HepG2 (cell line): ENCODE measurements around the gene CERS1. TPM values are rescaled to one million over a fixed set of nuclear protein-coding genes. Genes with fewer than 3 reads are reported as not detected.

Experiments
- CHCHD3 ChIP-seq: sonication (generic); formaldehyde crosslinking; IDR thresholded peaks from 2 replicates; pipeline ENCODE4 v1.8.0; 2022; ENCODE audit warnings: mild to moderate bottlenecking, missing genetic modification reagents, moderate library complexity
- CHD2 ChIP-seq: IDR thresholded peaks from 2 replicates; pipeline ENCODE4 v1.6.1; 2011; ENCODE audit warnings: low read depth, low read length, improper control_type of control experiment
- EED ChIP-seq: sonication (generic); formaldehyde crosslinking; IDR thresholded peaks from 2 replicates; pipeline ENCODE4 v1.5.0; 2020; ENCODE audit warnings: mild to moderate bottlenecking, missing genetic modification reagents
- FOXO1 ChIP-seq: sonication (generic); formaldehyde crosslinking; IDR thresholded peaks from 2 replicates; pipeline ENCODE4 v1.4.0; 2020; ENCODE audit warnings: missing genetic modification reagents
- FOXP1 ChIP-seq, 2 experiments: fragments of 450-650 bp in 1 of 2; IDR thresholded peaks; 2 replicates each; pipeline ENCODE4 v1.6.1; 2017 to 2018; ENCODE audit warnings: antibody characterized with exemption in 1 of 2
- HNRNPUL1 ChIP-seq: fragments of 200-400 bp; formaldehyde crosslinking; IDR thresholded peaks from 2 replicates; pipeline ENCODE4 v1.6.1; 2017; ENCODE audit warnings: low read depth, mild to moderate bottlenecking, low read length, moderate library complexity
- MAF1 ChIP-seq: sonication (generic); formaldehyde crosslinking; IDR thresholded peaks from 2 replicates; pipeline ENCODE4 v1.5.0; 2020; ENCODE audit warnings: missing genetic modification reagents, borderline replicate concordance
- NCOA5 ChIP-seq: sonication (generic); formaldehyde crosslinking; IDR thresholded peaks from 2 replicates; pipeline ENCODE4 v1.4.0; 2020; ENCODE audit warnings: missing genetic modification reagents
- NKX3-1 ChIP-seq: sonication (generic); formaldehyde crosslinking; IDR thresholded peaks from 2 replicates; pipeline ENCODE4 v1.5.0; 2020; ENCODE audit warnings: missing genetic modification reagents
- NR2F6 ChIP-seq, 2 experiments: IDR thresholded peaks; 2 replicates each; pipeline ENCODE4 v1.6.1; 2016; ENCODE audit warnings: antibody characterized with exemption in 1 of 2, mild to moderate bottlenecking in 1 of 2
- RFX1 ChIP-seq: fragments of 450-650 bp; IDR thresholded peaks from 2 replicates; pipeline ENCODE4 v1.6.1; 2017
- ZNF446 ChIP-seq: sonication (generic); formaldehyde crosslinking; IDR thresholded peaks from 2 replicates; pipeline ENCODE4 v1.5.0; 2020; ENCODE audit warnings: mild to moderate bottlenecking, missing genetic modification reagents
- ZNF615 ChIP-seq: sonication (generic); formaldehyde crosslinking; IDR thresholded peaks from 2 replicates; pipeline ENCODE4 v1.5.0; 2020; ENCODE audit warnings: mild to moderate bottlenecking, missing genetic modification reagents, borderline replicate concordance
- ZNF678 ChIP-seq: sonication (generic); formaldehyde crosslinking; IDR thresholded peaks from 2 replicates; pipeline ENCODE4 v1.4.0; 2020; ENCODE audit warnings: mild to moderate bottlenecking, missing genetic modification reagents
- ZSCAN12 ChIP-seq: sonication (generic); formaldehyde crosslinking; IDR thresholded peaks from 2 replicates; pipeline ENCODE4 v1.9.0; 2021; ENCODE audit warnings: mild to moderate bottlenecking, missing genetic modification reagents
- polyA plus RNA-seq, 8 experiments: library from polyadenylated mRNA; depleted of rRNA in 3 of 8; stranded (reverse) in 7 of 8; unstranded in 1 of 8; fragments of >200 nt; fragmentation: Illumina TruSeq in 4 of 8; extraction: Trizol in 4 of 8; gene quantifications; 2 replicates each; pipeline versions ENCODE4 v1.2.1 to v1.2.3, GENCODE V29; 2011 to 2016; ENCODE audit warnings: low read depth in 4 of 8, missing spikeins in 1 of 8, mixed read lengths in 1 of 8; ENCODE audit not compliant: insufficient read depth in 1 of 8
- total RNA-seq, 5 experiments: library from RNA; depleted of rRNA; stranded (reverse); fragments of >200 nt; fragmentation: Illumina TruSeq; extraction: Trizol; gene quantifications; 2 replicates each; pipeline ENCODE4 v1.2.3, GENCODE V29; 2016; ENCODE audit warnings: low read depth in 1 of 5
- TF ChIP-seq, protein P1 (sequence below): sonication (generic); formaldehyde crosslinking; IDR thresholded peaks from 2 replicates; pipeline ENCODE4 v1.5.0; 2020; ENCODE audit warnings: missing genetic modification reagents
- TF ChIP-seq, protein P2 (sequence below): sonication (generic); formaldehyde crosslinking; IDR thresholded peaks from 2 replicates; pipeline ENCODE4 v1.4.0; 2020; ENCODE audit warnings: missing genetic modification reagents
- TF ChIP-seq, protein P3 (sequence below): sonication (generic); formaldehyde crosslinking; IDR thresholded peaks from 2 replicates; pipeline ENCODE4 v1.5.1; 2020; ENCODE audit warnings: missing genetic modification reagents, mild to moderate bottlenecking, borderline replicate concordance
- TF ChIP-seq, protein P4 (sequence below): sonication (generic); formaldehyde crosslinking; IDR thresholded peaks from 2 replicates; pipeline ENCODE4 v1.9.0; 2021; ENCODE audit warnings: missing genetic modification reagents, borderline replicate concordance
- TF ChIP-seq, protein P5 (sequence below): sonication (generic); formaldehyde crosslinking; IDR thresholded peaks from 2 replicates; pipeline ENCODE4 v1.8.1; 2023; ENCODE audit warnings: mild to moderate bottlenecking, missing genetic modification reagents
- TF ChIP-seq, protein P6 (sequence below): sonication (generic); formaldehyde crosslinking; IDR thresholded peaks from 2 replicates; pipeline ENCODE4 v1.8.1; 2023; ENCODE audit warnings: mild to moderate bottlenecking, missing genetic modification reagents, borderline replicate concordance

The CERS1 gene
- total and polyA plus RNA-seq, 2 of the 13 experiments (the other 11 are each of a cell fraction or from before 2014, with no cell fraction given) = 4.6 to 9.8 TPM

DNA sequence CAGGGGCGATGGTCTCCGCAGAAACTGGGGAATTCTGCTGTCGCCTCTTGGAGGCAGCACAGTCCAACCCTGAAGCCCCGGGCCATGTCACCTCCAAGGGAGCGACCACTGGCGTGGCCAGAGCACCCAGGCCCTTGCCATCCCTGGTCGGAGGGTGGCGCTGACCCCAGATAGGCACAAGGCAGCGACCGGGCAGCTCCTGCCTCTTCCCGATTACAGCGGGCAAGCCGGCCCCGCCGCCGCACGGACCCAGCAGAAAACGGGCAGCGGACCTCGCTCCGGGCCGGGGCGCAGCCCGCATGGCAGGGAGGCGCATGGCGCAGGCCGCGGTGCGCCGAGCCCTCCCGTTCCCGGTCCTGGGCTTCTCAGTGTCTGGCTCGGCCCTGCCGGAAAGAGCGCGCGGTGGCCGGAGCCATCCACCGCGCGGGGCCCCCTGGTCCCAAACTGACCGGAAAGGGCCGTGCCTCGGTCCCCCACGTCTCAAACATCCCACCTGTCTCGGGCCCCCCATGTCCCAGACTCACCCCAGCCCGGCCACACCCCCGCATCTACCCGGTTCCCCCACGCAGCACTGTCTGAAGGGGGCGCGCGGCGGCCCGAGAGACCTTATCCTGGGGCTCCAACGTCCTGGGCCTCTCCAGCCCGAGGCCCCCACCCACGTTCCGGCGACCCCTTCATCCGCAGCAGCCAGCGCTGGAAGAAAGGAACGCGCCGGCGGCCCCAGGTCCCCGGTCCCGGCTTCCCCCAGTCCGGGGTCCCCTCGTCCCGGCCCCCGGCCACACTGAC is 727 bp downstream of the CERS1 start (continued):
- no peak for TF ChIP-seq CHCHD3 (CRISPR knock-in tag)
- TF ChIP-seq MAF1 (CRISPR knock-in tag) = no peak
- TF ChIP-seq, protein P1, sequence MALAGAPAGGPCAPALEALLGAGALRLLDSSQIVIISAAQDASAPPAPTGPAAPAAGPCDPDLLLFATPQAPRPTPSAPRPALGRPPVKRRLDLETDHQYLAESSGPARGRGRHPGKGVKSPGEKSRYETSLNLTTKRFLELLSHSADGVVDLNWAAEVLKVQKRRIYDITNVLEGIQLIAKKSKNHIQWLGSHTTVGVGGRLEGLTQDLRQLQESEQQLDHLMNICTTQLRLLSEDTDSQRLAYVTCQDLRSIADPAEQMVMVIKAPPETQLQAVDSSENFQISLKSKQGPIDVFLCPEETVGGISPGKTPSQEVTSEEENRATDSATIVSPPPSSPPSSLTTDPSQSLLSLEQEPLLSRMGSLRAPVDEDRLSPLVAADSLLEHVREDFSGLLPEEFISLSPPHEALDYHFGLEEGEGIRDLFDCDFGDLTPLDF = no peak
- 0 out of 2 replicates have a peak, but pooled peaks have one; percentile 53 for TF ChIP-seq ZNF446
- 0 out of 2 replicates have a peak, but pooled peaks have one; percentile 33 for TF ChIP-seq ZNF678
- TF ChIP-seq, protein P2, sequence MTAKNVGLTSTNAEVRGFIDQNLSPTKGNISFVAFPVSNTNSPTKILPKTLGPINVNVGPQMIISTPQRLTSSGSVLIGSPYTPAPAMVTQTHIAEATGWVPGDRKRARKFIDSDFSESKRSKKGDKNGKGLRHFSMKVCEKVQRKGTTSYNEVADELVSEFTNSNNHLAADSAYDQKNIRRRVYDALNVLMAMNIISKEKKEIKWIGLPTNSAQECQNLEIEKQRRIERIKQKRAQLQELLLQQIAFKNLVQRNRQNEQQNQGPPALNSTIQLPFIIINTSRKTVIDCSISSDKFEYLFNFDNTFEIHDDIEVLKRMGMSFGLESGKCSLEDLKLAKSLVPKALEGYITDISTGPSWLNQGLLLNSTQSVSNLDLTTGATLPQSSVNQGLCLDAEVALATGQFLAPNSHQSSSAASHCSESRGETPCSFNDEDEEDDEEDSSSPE (CRISPR knock-in tag) = 0 out of 2 replicates have a peak, but pooled peaks have one; percentile 10
- no peak for TF ChIP-seq FOXO1 (CRISPR knock-in tag)
- no peak for TF ChIP-seq CHD2
- TF ChIP-seq NKX3-1 (CRISPR knock-in tag) = no peak
- TF ChIP-seq HNRNPUL1 = no peak
- TF ChIP-seq, protein P3, sequence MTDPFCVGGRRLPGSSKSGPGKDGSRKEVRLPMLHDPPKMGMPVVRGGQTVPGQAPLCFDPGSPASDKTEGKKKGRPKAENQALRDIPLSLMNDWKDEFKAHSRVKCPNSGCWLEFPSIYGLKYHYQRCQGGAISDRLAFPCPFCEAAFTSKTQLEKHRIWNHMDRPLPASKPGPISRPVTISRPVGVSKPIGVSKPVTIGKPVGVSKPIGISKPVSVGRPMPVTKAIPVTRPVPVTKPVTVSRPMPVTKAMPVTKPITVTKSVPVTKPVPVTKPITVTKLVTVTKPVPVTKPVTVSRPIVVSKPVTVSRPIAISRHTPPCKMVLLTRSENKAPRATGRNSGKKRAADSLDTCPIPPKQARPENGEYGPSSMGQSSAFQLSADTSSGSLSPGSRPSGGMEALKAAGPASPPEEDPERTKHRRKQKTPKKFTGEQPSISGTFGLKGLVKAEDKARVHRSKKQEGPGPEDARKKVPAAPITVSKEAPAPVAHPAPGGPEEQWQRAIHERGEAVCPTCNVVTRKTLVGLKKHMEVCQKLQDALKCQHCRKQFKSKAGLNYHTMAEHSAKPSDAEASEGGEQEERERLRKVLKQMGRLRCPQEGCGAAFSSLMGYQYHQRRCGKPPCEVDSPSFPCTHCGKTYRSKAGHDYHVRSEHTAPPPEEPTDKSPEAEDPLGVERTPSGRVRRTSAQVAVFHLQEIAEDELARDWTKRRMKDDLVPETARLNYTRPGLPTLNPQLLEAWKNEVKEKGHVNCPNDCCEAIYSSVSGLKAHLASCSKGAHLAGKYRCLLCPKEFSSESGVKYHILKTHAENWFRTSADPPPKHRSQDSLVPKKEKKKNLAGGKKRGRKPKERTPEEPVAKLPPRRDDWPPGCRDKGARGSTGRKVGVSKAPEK (CRISPR knock-in tag) = no peak
- TF ChIP-seq RFX1 = no peak
- TF ChIP-seq, protein P4, sequence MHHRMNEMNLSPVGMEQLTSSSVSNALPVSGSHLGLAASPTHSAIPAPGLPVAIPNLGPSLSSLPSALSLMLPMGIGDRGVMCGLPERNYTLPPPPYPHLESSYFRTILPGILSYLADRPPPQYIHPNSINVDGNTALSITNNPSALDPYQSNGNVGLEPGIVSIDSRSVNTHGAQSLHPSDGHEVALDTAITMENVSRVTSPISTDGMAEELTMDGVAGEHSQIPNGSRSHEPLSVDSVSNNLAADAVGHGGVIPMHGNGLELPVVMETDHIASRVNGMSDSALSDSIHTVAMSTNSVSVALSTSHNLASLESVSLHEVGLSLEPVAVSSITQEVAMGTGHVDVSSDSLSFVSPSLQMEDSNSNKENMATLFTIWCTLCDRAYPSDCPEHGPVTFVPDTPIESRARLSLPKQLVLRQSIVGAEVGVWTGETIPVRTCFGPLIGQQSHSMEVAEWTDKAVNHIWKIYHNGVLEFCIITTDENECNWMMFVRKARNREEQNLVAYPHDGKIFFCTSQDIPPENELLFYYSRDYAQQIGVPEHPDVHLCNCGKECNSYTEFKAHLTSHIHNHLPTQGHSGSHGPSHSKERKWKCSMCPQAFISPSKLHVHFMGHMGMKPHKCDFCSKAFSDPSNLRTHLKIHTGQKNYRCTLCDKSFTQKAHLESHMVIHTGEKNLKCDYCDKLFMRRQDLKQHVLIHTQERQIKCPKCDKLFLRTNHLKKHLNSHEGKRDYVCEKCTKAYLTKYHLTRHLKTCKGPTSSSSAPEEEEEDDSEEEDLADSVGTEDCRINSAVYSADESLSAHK (CRISPR knock-in tag) = no peak
- TF ChIP-seq ZSCAN12 (CRISPR knock-in tag) = no peak
- TF ChIP-seq EED (CRISPR knock-in tag) = no peak
- TF ChIP-seq FOXP1 (IDR thresholded peaks at IDR 0.05) = no peak
- no peak for TF ChIP-seq FOXP1 (CRISPR knock-in tag; IDR thresholded peaks at IDR 0.05)
- TF ChIP-seq ZNF615 = no peak
- TF ChIP-seq NCOA5 (CRISPR knock-in tag) = no peak
- TF ChIP-seq, protein P5, sequence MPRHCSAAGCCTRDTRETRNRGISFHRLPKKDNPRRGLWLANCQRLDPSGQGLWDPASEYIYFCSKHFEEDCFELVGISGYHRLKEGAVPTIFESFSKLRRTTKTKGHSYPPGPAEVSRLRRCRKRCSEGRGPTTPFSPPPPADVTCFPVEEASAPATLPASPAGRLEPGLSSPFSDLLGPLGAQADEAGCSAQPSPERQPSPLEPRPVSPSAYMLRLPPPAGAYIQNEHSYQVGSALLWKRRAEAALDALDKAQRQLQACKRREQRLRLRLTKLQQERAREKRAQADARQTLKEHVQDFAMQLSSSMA (CRISPR knock-in tag) = no peak
- TF ChIP-seq NR2F6 (IDR thresholded peaks at IDR 0.05) = no peak
- TF ChIP-seq NR2F6 (CRISPR knock-in tag; IDR thresholded peaks at IDR 0.05) = no peak
- TF ChIP-seq, protein P6, sequence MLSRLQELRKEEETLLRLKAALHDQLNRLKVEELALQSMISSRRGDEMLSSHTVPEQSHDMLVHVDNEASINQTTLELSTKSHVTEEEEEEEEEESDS = no peak
